H1 (cell line): ENCODE results near the gene COL4A2. TPM values are rescaled to one million over a fixed set of nuclear protein-coding genes. Genes with fewer than 3 reads are reported as not detected.

Source experiments
- CTCF ChIA-PET: fragments of 300-600 bp; sonication (Branson Sonifier 250); formaldehyde crosslinking; loops from one replicate; lab custom pipeline; 2021; ENCODE audit not compliant: partially characterized antibody; lab: Charles Lee
- POLR2A ChIA-PET: fragments of 300-600 bp; sonication (Branson Sonifier 250); formaldehyde crosslinking; loops from one replicate; lab custom pipeline; 2021; ENCODE audit warnings: inconsistent platforms; ENCODE audit not compliant: partially characterized antibody; lab: Charles Lee
- DNase-seq, 2 experiments: peaks; one replicate each; pipeline versions ENCODE4 v3.0.0 to v3.0.0-alpha.2; 2010 to 2022; ENCODE audit warnings: low spot score in 2 of 2, low read depth in 1 of 2, mixed read lengths in 1 of 2
- FAIRE-seq: peaks from 2 replicates; lab custom pipeline; 2011; peaks lifted over from hg19 to GRCh38; lab: Jason Lieb, UNC
- H2AFZ ChIP-seq: 2 replicates; pipeline ENCODE4 v1.8.1; 2012; ENCODE audit warnings: low read length, inconsistent platforms
- H2AK5ac ChIP-seq: 2 replicates; pipeline ENCODE4 v1.6.1; 2013; ENCODE audit warnings: low read depth, low read length
- H2BK120ac ChIP-seq: replicated peaks from 2 replicates; pipeline ENCODE3; 2013; ENCODE audit warnings: low read depth, low read length, inconsistent platforms
- H2BK12ac ChIP-seq: 2 replicates; pipeline ENCODE4 v1.6.1; 2013; ENCODE audit warnings: low read depth, low read length
- H2BK15ac ChIP-seq: 2 replicates; pipeline ENCODE4 v1.6.1; 2013; ENCODE audit warnings: low read length
- H2BK20ac ChIP-seq: 2 replicates; pipeline ENCODE4 v1.6.1; 2013; ENCODE audit warnings: low read length
- H2BK5ac ChIP-seq: 2 replicates; pipeline ENCODE4 v1.6.1; 2013; ENCODE audit warnings: low read depth, low read length
- H3K14ac ChIP-seq: 2 replicates; pipeline ENCODE4 v1.6.1; 2013; ENCODE audit warnings: inconsistent platforms; ENCODE audit not compliant: insufficient read length
- H3K18ac ChIP-seq: 2 replicates; pipeline ENCODE4 v1.6.1; 2013; ENCODE audit warnings: low read length; ENCODE audit errors: extremely low read depth
- H3K23ac ChIP-seq: 2 replicates; pipeline ENCODE4 v1.6.1; 2013; ENCODE audit warnings: inconsistent platforms; ENCODE audit not compliant: insufficient read length
- H3K23me2 ChIP-seq: 2 replicates; pipeline ENCODE4 v1.6.1; 2013; ENCODE audit warnings: low read depth, low read length
- H3K27ac ChIP-seq: 2 replicates; pipeline ENCODE4 v1.6.1; 2011; ENCODE audit warnings: low read depth, low read length, inconsistent platforms
- H3K27me3 ChIP-seq, 4 experiments: replicated peaks in 1 of 4; 1 replicate in 1 of 4; 2 replicates in 3 of 4; pipeline versions ENCODE4 v1.6.1 to v1.8.1; 2011 to 2013; ENCODE audit warnings: low read length in 3 of 4, mild to moderate bottlenecking in 3 of 4, inconsistent platforms in 2 of 4, mixed read lengths in 2 of 4, moderate library complexity in 1 of 4; ENCODE audit not compliant: control insufficient read depth in 3 of 4, insufficient read depth in 3 of 4; ENCODE audit errors: extremely low read depth in 1 of 4
- H3K36me3 ChIP-seq, 4 experiments: 2 replicates each; pipeline versions ENCODE4 v1.6.1 to v1.8.1; 2011 to 2013; ENCODE audit warnings: mild to moderate bottlenecking in 4 of 4, low read length in 3 of 4, moderate library complexity in 2 of 4, control low read depth in 1 of 4, inconsistent platforms in 1 of 4; ENCODE audit not compliant: insufficient read depth in 4 of 4, control insufficient read depth in 2 of 4
- H3K4ac ChIP-seq: replicated peaks from 2 replicates; pipeline ENCODE3; 2013; ENCODE audit warnings: low read length, low read depth, mixed read lengths, inconsistent platforms; ENCODE audit not compliant: insufficient read length
- H3K4me1 ChIP-seq, 4 experiments: replicated peaks in 1 of 4; 1 replicate in 1 of 4; 2 replicates in 3 of 4; pipeline versions ENCODE4 v1.6.1 to v1.8.1; 2011 to 2013; ENCODE audit warnings: low read length in 3 of 4, inconsistent platforms in 2 of 4, mixed read lengths in 1 of 4; ENCODE audit not compliant: insufficient read depth in 4 of 4, control insufficient read depth in 3 of 4
- H3K4me2 ChIP-seq, 2 experiments: 2 replicates each; pipeline versions ENCODE4 v1.6.1 to v1.8.1; 2011 to 2013; ENCODE audit warnings: low read depth in 2 of 2, low read length in 2 of 2, control low read depth in 1 of 2, inconsistent platforms in 1 of 2, mild to moderate bottlenecking in 1 of 2; ENCODE audit not compliant: insufficient read depth in 1 of 2
- H3K4me3 ChIP-seq, 4 experiments: fragments of 200-600, 300-600 bp in 1 of 4; sonication (generic), shearing (Covaris generic), sonication (Bioruptor Twin) in 1 of 4; 2 replicates each; pipeline versions ENCODE4 v1.5.1 to v1.8.1; 2011 to 2016; ENCODE audit warnings: low read length in 4 of 4, low read depth in 3 of 4, control low read depth in 2 of 4, inconsistent platforms in 2 of 4, mild to moderate bottlenecking in 2 of 4, mixed read lengths in 1 of 4, moderate library complexity in 1 of 4; ENCODE audit not compliant: insufficient read depth in 2 of 4; ENCODE audit errors: extremely low read depth in 1 of 4
- H3K56ac ChIP-seq: replicated peaks from 2 replicates; pipeline ENCODE3; 2013; ENCODE audit warnings: low read depth, mild to moderate bottlenecking, mixed read lengths, low read length, inconsistent platforms; ENCODE audit not compliant: insufficient read length
- H3K79me1 ChIP-seq: 2 replicates; pipeline ENCODE4 v1.6.1; 2013; ENCODE audit warnings: low read depth, low read length, control low read depth
- H3K79me2 ChIP-seq, 2 experiments: 2 replicates each; pipeline versions ENCODE4 v1.6.1 to v1.8.1; 2012 to 2013; ENCODE audit warnings: low read length in 2 of 2, mild to moderate bottlenecking in 2 of 2, inconsistent platforms in 1 of 2; ENCODE audit not compliant: insufficient read depth in 2 of 2, control insufficient read depth in 1 of 2
- H3K9ac ChIP-seq, 4 experiments: replicated peaks in 1 of 4; 1 replicate in 1 of 4; 2 replicates in 3 of 4; pipeline versions ENCODE4 v1.6.1 to v1.8.1; 2011 to 2013; ENCODE audit warnings: low read depth in 3 of 4, low read length in 3 of 4, control low read depth in 2 of 4, mild to moderate bottlenecking in 2 of 4, moderate library complexity in 2 of 4, inconsistent platforms in 1 of 4; ENCODE audit errors: extremely low read depth in 1 of 4
- H3K9me3 ChIP-seq, 2 experiments: 2 replicates each; pipeline versions ENCODE4 v1.6.1 to v1.8.1; 2012 to 2013; ENCODE audit warnings: mild to moderate bottlenecking in 2 of 2, moderate library complexity in 2 of 2, control low read depth in 1 of 2, inconsistent platforms in 1 of 2, low read depth in 1 of 2, low read length in 1 of 2, mixed read lengths in 1 of 2; ENCODE audit not compliant: insufficient read depth in 2 of 2
- H4K20me1 ChIP-seq, 2 experiments: replicated peaks in 1 of 2; 2 replicates each; pipeline versions ENCODE3 to v1.8.1; 2011 to 2013; ENCODE audit warnings: inconsistent platforms in 2 of 2, low read length in 2 of 2, mild to moderate bottlenecking in 1 of 2; ENCODE audit not compliant: insufficient read depth in 2 of 2, control insufficient read depth in 1 of 2
- H4K5ac ChIP-seq: 2 replicates; pipeline ENCODE4 v1.6.1; 2013; ENCODE audit warnings: low read length, low read depth, mixed read lengths, inconsistent platforms; ENCODE audit not compliant: insufficient read length
- H4K8ac ChIP-seq: 2 replicates; pipeline ENCODE4 v1.8.0; 2013; ENCODE audit warnings: mild to moderate bottlenecking, moderate library complexity, low read length, inconsistent platforms; ENCODE audit not compliant: insufficient read depth; ENCODE audit errors: extremely low read depth
- H4K91ac ChIP-seq: replicated peaks from 2 replicates; pipeline ENCODE3; 2013; ENCODE audit warnings: low read length, mixed read lengths, inconsistent platforms; ENCODE audit not compliant: insufficient read length
- KDM1A ChIP-seq: fragments of 200-600, 300-600 bp; sonication (generic); IDR thresholded peaks from 2 replicates; pipeline ENCODE4 v1.7.1; 2016; ENCODE audit warnings: mild to moderate bottlenecking, low read length, borderline replicate concordance
- NANOG ChIP-seq: IDR thresholded peaks from 2 replicates; pipeline ENCODE4 v1.6.1; 2011; ENCODE audit warnings: low read length, low read depth, mild to moderate bottlenecking, inconsistent platforms; ENCODE audit not compliant: insufficient read depth, poor library complexity, severe bottlenecking
- PHF8 ChIP-seq: fragments of 200-600 bp; sonication (generic); conservative IDR thresholded peaks from 2 replicates; pipeline ENCODE4 v1.7.1; 2012; ENCODE audit warnings: low read depth, mild to moderate bottlenecking, inconsistent platforms, low read length, moderate library complexity
- RNF2 ChIP-seq: fragments of 200-900, 300-1000 bp; sonication (generic); IDR thresholded peaks from 2 replicates; pipeline ENCODE4 v1.7.1; 2016; ENCODE audit warnings: borderline replicate concordance, low read depth, mild to moderate bottlenecking, antibody characterized with exemption, low read length; ENCODE audit not compliant: poor library complexity, severe bottlenecking; ENCODE audit errors: missing control alignments
- RXRA ChIP-seq: IDR thresholded peaks from 2 replicates; pipeline ENCODE4 v1.6.1; 2011; ENCODE audit warnings: low read depth, mild to moderate bottlenecking, low read length, moderate library complexity; ENCODE audit not compliant: insufficient read depth
- SIN3A ChIP-seq, 2 experiments: IDR thresholded peaks in 1 of 2; conservative IDR thresholded peaks in 1 of 2; 2 replicates each; pipeline ENCODE4 v1.6.1; 2011 to 2012; ENCODE audit warnings: low read length in 2 of 2, improper control_type of control experiment in 1 of 2, low read depth in 1 of 2, mild to moderate bottlenecking in 1 of 2
- SIRT6 ChIP-seq: IDR thresholded peaks from one replicate; pipeline ENCODE4 v1.7.1; 2012; ENCODE audit warnings: low read length, inconsistent platforms
- SIX5 ChIP-seq: IDR thresholded peaks from 2 replicates; pipeline ENCODE4 v1.6.1; 2011; ENCODE audit warnings: mild to moderate bottlenecking, low read depth, low read length
- TAF7 ChIP-seq: optimal IDR thresholded peaks from 2 replicates; pipeline ENCODE3; 2011; ENCODE audit warnings: low read depth, mild to moderate bottlenecking, inconsistent platforms, low read length, moderate library complexity, borderline replicate concordance
- TBP ChIP-seq: IDR thresholded peaks from 2 replicates; pipeline ENCODE4 v1.6.1; 2011; ENCODE audit warnings: low read depth, low read length, improper control_type of control experiment
- WGBS, 2 experiments: shearing (Covaris generic) in 1 of 2; methylation state at CpG; one replicate each; pipeline versions ENCODE4 v1.1.6 to v1.1.7; 2013 to 2015; ENCODE audit warnings: low lambda C conversion rate in 2 of 2, mixed read lengths in 2 of 2, inconsistent platforms in 1 of 2, low coverage in 1 of 2, missing lambda C conversion rate in 1 of 2; ENCODE audit not compliant: insufficient replicate concordance in 2 of 2, insufficient coverage in 1 of 2, insufficient read length in 1 of 2; ENCODE audit errors: extremely low coverage in 1 of 2, missing lambda C conversion rate in 1 of 2; 5-methylcytosine and 5-hydroxymethylcytosine counted together
- polyA plus RNA-seq, 7 experiments: library from polyadenylated mRNA; depleted of rRNA in 3 of 7; stranded (reverse) in 5 of 7; unstranded in 2 of 7; fragments of >200 nt in 5 of 7; fragments of 200-250 nt in 2 of 7; gene quantifications; 1 replicate in 5 of 7; 2 replicates in 1 of 7; 4 replicates in 1 of 7; pipeline versions ENCODE4 v1.2.1 to v1.2.3, GENCODE V29; 2011 to 2013; ENCODE audit warnings: missing spikeins in 2 of 7, mixed read lengths in 2 of 7
- total RNA-seq: library from RNA; stranded (reverse); fragmentation: NEBNext Ultra II Directional; extraction: Animal tissue kit (Norgen Biotek cat#: 25700); gene quantifications from 2 replicates; pipeline ENCODE4 v1.2.1, GENCODE V29; 2021
- TF ChIP-seq, protein P1 (sequence below): IDR thresholded peaks from 2 replicates; pipeline ENCODE4 v1.6.1; 2012; ENCODE audit warnings: inconsistent platforms

COL4A2 gene
- total and polyA plus RNA-seq, 2 of the 8 experiments (the other 6 are each of a cell fraction or from before 2014, with no cell fraction given): 80.4 to 87.3 TPM

DNA sequence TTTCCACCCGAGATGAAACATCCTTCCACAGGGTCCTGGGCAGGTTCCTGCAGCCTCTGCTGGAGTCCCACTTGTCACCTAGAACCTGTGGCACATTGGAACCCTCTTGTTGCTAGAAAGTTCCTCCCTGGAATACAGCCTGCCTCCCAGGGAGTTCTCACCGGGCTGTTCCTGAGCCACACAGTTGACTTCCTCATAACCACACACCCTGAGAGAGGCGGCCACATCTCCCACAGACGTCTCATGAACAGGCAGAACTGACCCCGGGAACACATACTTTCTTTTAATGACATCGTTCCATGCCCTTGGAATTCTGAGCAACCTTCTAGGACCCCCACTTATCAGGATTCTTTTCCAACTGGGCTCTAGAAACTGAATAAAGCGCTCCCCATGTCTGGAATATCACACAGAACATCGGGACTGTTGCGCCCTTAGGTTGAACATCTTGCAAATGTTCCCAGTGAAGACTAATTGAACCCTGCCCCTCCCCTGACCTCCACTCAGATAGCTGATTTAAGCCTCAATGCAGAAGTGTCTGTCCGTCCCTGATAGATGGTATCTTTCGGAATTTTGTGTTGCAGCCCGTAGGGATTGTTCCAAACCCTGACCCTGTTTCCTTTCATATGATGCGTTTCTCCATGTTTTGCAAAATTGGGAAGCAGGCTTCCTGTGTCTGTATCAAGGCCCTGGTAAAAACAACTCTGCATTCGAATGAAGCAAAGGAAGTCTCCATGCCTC is 163.4 kb downstream of the COL4A2 start:
- no peak overlapping the region for H4K5ac ChIP-seq
- no peak overlapping the region for H4K91ac ChIP-seq
- FAIRE-seq (no peak), DNase-seq (no peak)
- CTCF ChIA-PET: no interaction called here
- no peaks in the 10 kb centered on the region for H3K27me3 ChIP-seq
- no peak overlapping the region for H3K9ac ChIP-seq
- no peak overlapping the region for H3K27ac ChIP-seq
- no peak overlapping the region for H2BK12ac ChIP-seq
- H2AK5ac ChIP-seq: no peak overlapping the region
- H3K36me3 ChIP-seq: peaks cover 6 to 20% (median 11%) of the 10 kb centered on the region in 4 experiments; a peak in 6 of 8 replicates
- no peak overlapping the region for H3K4me3 ChIP-seq
- H3K56ac ChIP-seq: no peak overlapping the region
- H3K18ac ChIP-seq: no peak overlapping the region
- H2BK20ac ChIP-seq: no peak overlapping the region
- no peaks in the 10 kb centered on the region for H3K79me1 ChIP-seq
- POLR2A ChIA-PET: interaction anchor here (0.6 kb wide), 1 partner anchor 259 kb away, joined by 3 read pairs; no protein-coding TSS in a partner anchor
- no peak overlapping the region for H3K14ac ChIP-seq
- no peak overlapping the region for H2AFZ ChIP-seq
- H3K9me3 ChIP-seq: no peaks in the 10 kb centered on the region; a peak in 1 of 4 replicates
- no peak overlapping the region for H3K4me2 ChIP-seq
- H4K8ac ChIP-seq: no peak overlapping the region
- H2BK5ac ChIP-seq: no peak overlapping the region
- H2BK15ac ChIP-seq: no peak overlapping the region
- no peaks in the 10 kb centered on the region for H3K79me2 ChIP-seq
- WGBS, 2 experiments: 92% methylated on average over 14 of the region's 14 CpGs; no CpG with 5 or more reads in 1 of the 2 experiments
- no peak overlapping the region for H2BK120ac ChIP-seq
- H3K4me1 ChIP-seq: peaks cover 0 to 3% (median 1%) of the 10 kb centered on the region in 4 experiments; a peak in 3 of 7 replicates
- no peak overlapping the region for H3K4ac ChIP-seq
- peaks cover 0 to 5% of the 10 kb centered on the region in 2 experiments for H4K20me1 ChIP-seq
- H3K23ac ChIP-seq: no peak overlapping the region
- 0 out of 2 replicates have a peak, but pooled peaks cover 2% of the 10 kb centered on the region for H3K23me2 ChIP-seq
- TF ChIP-seq SIX5 (no peak), KDM1A (no peak), SIRT6 (no peak), TBP (no peak), PHF8 (no peak), NANOG (no peak), RXRA (no peak), TAF7 (no peak), SIN3A (conservative IDR thresholded peaks at IDR 0.05 in 1 of 2, IDR thresholded peaks at IDR 0.05 in 1 of 2; ENCODE audit: low read depth in 1 of 2, low read length in 2 of 2) (no peak), RNF2 (no peak)
- TF ChIP-seq, protein P1, sequence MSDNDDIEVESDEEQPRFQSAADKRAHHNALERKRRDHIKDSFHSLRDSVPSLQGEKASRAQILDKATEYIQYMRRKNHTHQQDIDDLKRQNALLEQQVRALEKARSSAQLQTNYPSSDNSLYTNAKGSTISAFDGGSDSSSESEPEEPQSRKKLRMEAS: no peak
